ENCODE results near the gene CTSE.
A peak's percentile ranks its signal among the peaks of the same experiment; 100 is the strongest.

CTSE gene

GRCh38 chr1:205967554-205968335 is 56.0 kb downstream of the CTSE start:
- DNase-seq: no peak

GRCh38 chr1:205965036-205965884 is 58.4 kb downstream of the CTSE start:
- peak; percentile 99 for DNase-seq

- no peak for DNase-seq
Measured at GRCh38 chr1:205963352-205964155, 60.1 kb downstream of the CTSE start.

GRCh38 chr1:205962821-205963221 is 60.9 kb downstream of the CTSE start:
- no peak for DNase-seq

- DNase-seq: peak; percentile 34
Measured at GRCh38 chr1:205961991-205962820, 61.5 kb downstream of the CTSE start.

- DNase-seq: no peak
Measured at GRCh38 chr1:205961405-205961804, 62.3 kb downstream of the CTSE start.

GRCh38 chr1:205959789-205960188 is 63.9 kb downstream of the CTSE start:
- DNase-seq: no peak

Data from NCI-H1092 (cell line).